Neural cell (in vitro differentiated cells): ENCODE data around the gene LRRC9. TPM values are rescaled to one million over a fixed set of nuclear protein-coding genes. Genes with fewer than 3 reads are reported as not detected.

ENCODE experiments used
- H2AFZ ChIP-seq: fragments of 200-600, 300-800 bp; sonication (generic), shearing (Covaris generic); 2 replicates; pipeline ENCODE4 v1.6.0; 2014; ENCODE audit warnings: low read depth, mild to moderate bottlenecking, antibody characterized with exemption, low read length, moderate library complexity
- H3F3A ChIP-seq: fragments of 200-600 bp; shearing (Covaris generic); 2 replicates; pipeline ENCODE4 v1.6.1; 2016; ENCODE audit warnings: mild to moderate bottlenecking, moderate library complexity, mixed read lengths, antibody characterized with exemption, low read length; ENCODE audit not compliant: insufficient read depth, poor library complexity, severe bottlenecking
- H3K27ac ChIP-seq: fragments of 200-600, 300-800 bp; sonication (generic), shearing (Covaris generic); 2 replicates; pipeline ENCODE4 v1.5.1; 2014; ENCODE audit warnings: mild to moderate bottlenecking, low read length, moderate library complexity
- H3K27me3 ChIP-seq: fragments of 300-800, 200-600 bp; sonication (generic), shearing (Covaris generic); 2 replicates; pipeline ENCODE4 v1.6.0; 2014; ENCODE audit warnings: mild to moderate bottlenecking, low read depth, low read length, moderate library complexity; ENCODE audit not compliant: insufficient read depth
- H3K36me3 ChIP-seq: fragments of 300-800, 200-600 bp; sonication (generic), shearing (Covaris generic); 2 replicates; pipeline ENCODE4 v1.5.1; 2014; ENCODE audit warnings: mild to moderate bottlenecking, antibody characterized with exemption, low read length, moderate library complexity; ENCODE audit not compliant: insufficient read depth
- H3K4me2 ChIP-seq: fragments of 300-800, 200-600 bp; sonication (generic), shearing (Covaris generic); 2 replicates; pipeline ENCODE4 v1.6.0; 2014; ENCODE audit warnings: mild to moderate bottlenecking, low read length
- H3K4me3 ChIP-seq: fragments of 300-800, 200-600 bp; sonication (generic), shearing (Covaris generic); 2 replicates; pipeline ENCODE4 v1.5.1; 2014; ENCODE audit warnings: mild to moderate bottlenecking, low read length, moderate library complexity
- H3K79me2 ChIP-seq: fragments of 200-600 bp; shearing (Covaris generic); replicated peaks from 2 replicates; pipeline ENCODE4 v1.6.0; 2014; ENCODE audit warnings: mild to moderate bottlenecking, low read length, moderate library complexity; ENCODE audit not compliant: insufficient read depth
- H3K9ac ChIP-seq: fragments of 300-800, 200-600 bp; sonication (generic), shearing (Covaris generic); 2 replicates; pipeline ENCODE4 v1.6.1; 2016; ENCODE audit warnings: mild to moderate bottlenecking, low read length, mixed read lengths
- H3K9me2 ChIP-seq: fragments of 200-600 bp; shearing (Covaris generic); 2 replicates; pipeline ENCODE4 v1.6.1; 2016; ENCODE audit warnings: mild to moderate bottlenecking, low read length, mixed read lengths; ENCODE audit not compliant: insufficient read depth
- H3K9me3 ChIP-seq: fragments of 200-600, 300-800 bp; sonication (generic), shearing (Covaris generic); 2 replicates; pipeline ENCODE4 v1.6.1; 2016; ENCODE audit warnings: mild to moderate bottlenecking, mixed run types, low read length, moderate library complexity, mixed read lengths
- H4K20me1 ChIP-seq: fragments of 200-600 bp; shearing (Covaris generic); 2 replicates; pipeline ENCODE4 v1.6.1; 2016; ENCODE audit warnings: mild to moderate bottlenecking, mixed run types; ENCODE audit not compliant: insufficient read depth
- CTCF ChIP-seq: fragments of 450-650 bp; IDR thresholded peaks from 2 replicates; pipeline ENCODE4 v1.5.1; 2014; ENCODE audit warnings: antibody characterized with exemption, mild to moderate bottlenecking, moderate library complexity; ENCODE audit not compliant: poor library complexity, severe bottlenecking
- EP300 ChIP-seq: fragments of 450-650 bp; conservative IDR thresholded peaks from 2 replicates; pipeline ENCODE4 v1.6.1; 2014; ENCODE audit warnings: antibody characterized with exemption, mild to moderate bottlenecking, moderate library complexity; ENCODE audit not compliant: poor library complexity, severe bottlenecking
- EZH2 ChIP-seq: fragments of 200-600, 300-800 bp; shearing (Covaris generic), sonication (generic); IDR thresholded peaks from 2 replicates; pipeline ENCODE4 v1.6.1; 2014; ENCODE audit warnings: antibody characterized with exemption, low read length, borderline replicate concordance, mild to moderate bottlenecking; ENCODE audit not compliant: insufficient read depth, poor library complexity, severe bottlenecking
- MXI1 ChIP-seq: fragments of 450-650 bp; conservative IDR thresholded peaks from 2 replicates; pipeline ENCODE4 v1.6.1; 2014; ENCODE audit warnings: antibody characterized with exemption, mild to moderate bottlenecking; ENCODE audit not compliant: poor library complexity, severe bottlenecking
- POLR2AphosphoS5 ChIP-seq: IDR thresholded peaks from 2 replicates; pipeline ENCODE4 v1.6.1; 2012
- RAD21 ChIP-seq: fragments of 450-650 bp; conservative IDR thresholded peaks from 2 replicates; pipeline ENCODE4 v1.6.1; 2014; ENCODE audit warnings: antibody characterized with exemption, mild to moderate bottlenecking, moderate library complexity
- REST ChIP-seq: IDR thresholded peaks from 2 replicates; pipeline ENCODE4 v1.6.1; 2012; ENCODE audit warnings: borderline replicate concordance
- SMC3 ChIP-seq: fragments of 450-650 bp; conservative IDR thresholded peaks from 2 replicates; pipeline ENCODE4 v1.6.1; 2014; ENCODE audit warnings: antibody characterized with exemption, mild to moderate bottlenecking, moderate library complexity; ENCODE audit not compliant: poor library complexity
- TAF1 ChIP-seq: IDR thresholded peaks from 2 replicates; pipeline ENCODE4 v1.6.1; 2012; ENCODE audit warnings: low read depth
- polyA plus RNA-seq: library from polyadenylated mRNA; depleted of rRNA; stranded (reverse); fragments of >200 nt; gene quantifications from 2 replicates; pipeline ENCODE4 v1.2.3, GENCODE V29; 2014

Gene LRRC9
- polyA plus RNA-seq, 1 donor from 2014 or later: 1.3 TPM

GRCh38 chr14:59997449-59997848 lies 77.5 kb downstream of the LRRC9 start:
- Histone ChIP-seq H3K36me3 (no peaks in the 10 kb centered on the region), H3F3A (no peaks in the 10 kb centered on the region), H3K4me3 (no peak overlapping the region), H3K27me3 (no peaks in the 10 kb centered on the region), H3K4me2 (no peak overlapping the region), H3K9me2 (no peaks in the 10 kb centered on the region), H3K27ac (no peak overlapping the region), H4K20me1 (no peaks in the 10 kb centered on the region), H3K9me3 (no peaks in the 10 kb centered on the region), H3K79me2 (no peaks in the 10 kb centered on the region), H3K9ac (no peak overlapping the region), H2AFZ (no peak overlapping the region)
- TF ChIP-seq TAF1 (no peak), CTCF (no peak), EZH2 (no peak), EP300 (no peak), MXI1 (no peak), SMC3 (no peak), POLR2AphosphoS5 (no peak), RAD21 (no peak), REST (no peak)

DNA sequence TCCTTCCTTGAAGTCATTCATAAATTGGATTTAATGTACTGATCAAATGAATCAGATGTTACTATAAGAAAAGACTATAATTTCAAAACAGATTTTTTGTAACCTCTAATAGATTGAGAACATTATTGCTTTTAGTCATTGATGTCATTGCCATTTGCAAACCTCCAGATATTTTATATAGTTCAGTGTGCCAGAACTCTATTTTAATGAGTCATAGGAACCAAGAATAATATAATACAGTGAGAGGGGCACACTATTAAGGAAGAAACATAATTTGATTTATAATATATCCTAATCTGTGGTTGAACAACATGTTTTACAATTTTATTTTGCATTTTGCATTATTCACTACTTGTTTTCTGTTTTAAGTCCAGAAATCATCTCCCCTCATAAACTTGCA lies 78.0 kb downstream of the LRRC9 start:
- no peaks in the 10 kb centered on the region for H4K20me1 ChIP-seq
- H3K27me3 ChIP-seq: no peaks in the 10 kb centered on the region
- H3K27ac ChIP-seq: no peak overlapping the region

More for the DNA sequence above, 78.0 kb downstream of the LRRC9 start:
- no peaks in the 10 kb centered on the region for H3K9me3 ChIP-seq
- H3K9me2 ChIP-seq: no peaks in the 10 kb centered on the region
- no peaks in the 10 kb centered on the region for H3K36me3 ChIP-seq
- H2AFZ ChIP-seq: no peak overlapping the region
- no peak overlapping the region for H3K4me3 ChIP-seq
- no peak for TF ChIP-seq REST
- no peak for TF ChIP-seq EP300
- no peak for TF ChIP-seq MXI1
- no peak for TF ChIP-seq POLR2AphosphoS5
- TF ChIP-seq SMC3: no peak
- no peak for TF ChIP-seq EZH2
- no peak for TF ChIP-seq TAF1
- no peak for TF ChIP-seq CTCF
- H3K9ac ChIP-seq: no peak overlapping the region
- H3F3A ChIP-seq: no peaks in the 10 kb centered on the region
- H3K79me2 ChIP-seq: no peaks in the 10 kb centered on the region
- no peak overlapping the region for H3K4me2 ChIP-seq
